ENCODE data around the gene FAM110D.

The FAM110D gene

GRCh38 chr1:26158271-26158907 lies 490 bp upstream of the FAM110D start:
- H3K27me3 ChIP-seq (ENCODE audit: control insufficient read depth in 1 of 2, insufficient read depth in 2 of 2, low read length in 2 of 2): peaks cover 5 to 30% of the 10 kb centered on the region in 2 donors
- H3K27ac ChIP-seq (ENCODE audit: low read depth, low read length): no peak overlapping the region
- H3K9ac ChIP-seq (ENCODE audit: low read length): no peak overlapping the region

DNA sequence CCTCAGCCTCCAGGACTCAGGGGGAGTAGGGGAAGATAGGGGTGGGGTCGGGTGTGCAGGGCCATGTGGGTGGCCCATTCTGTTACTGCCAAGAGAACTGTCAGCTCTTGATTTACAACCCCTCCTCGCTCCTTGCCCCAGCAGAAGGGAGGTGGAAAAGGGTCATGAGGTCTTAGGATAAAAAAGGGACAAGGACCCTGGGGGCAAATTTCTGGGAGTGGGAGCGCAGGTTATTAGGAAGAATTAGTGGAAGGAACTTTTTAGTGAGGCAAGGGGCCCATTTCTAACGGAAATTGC lies 812 bp downstream of the FAM110D start:
- H3K27me3 ChIP-seq (ENCODE audit: control insufficient read depth in 1 of 2, insufficient read depth in 2 of 2, low read length in 2 of 2): peaks cover 5 to 30% of the 10 kb centered on the region in 2 donors
- no peak overlapping the region for H3K9ac ChIP-seq (ENCODE audit: low read length)
- peaks cover 10% of the 10 kb centered on the region for H3K4me1 ChIP-seq (ENCODE audit: insufficient read depth, low read length)
- no peaks in the 10 kb centered on the region for H3K9me3 ChIP-seq (ENCODE audit: low read length)
- H3K4me3 ChIP-seq (ENCODE audit: low read depth in 1 of 2, low read length in 2 of 2): no peak overlapping the region
- H3K36me3 ChIP-seq (ENCODE audit: insufficient read depth, low read length): no peaks in the 10 kb centered on the region
- H3K27ac ChIP-seq (ENCODE audit: low read depth, low read length): no peak overlapping the region

More at GRCh38 chr1:26158271-26158907, 490 bp upstream of the FAM110D start:
- Histone ChIP-seq H3K4me1 (ENCODE audit: insufficient read depth, low read length) (peaks cover 10% of the 10 kb centered on the region), H3K9me3 (ENCODE audit: low read length) (no peaks in the 10 kb centered on the region), H3K4me3 (ENCODE audit: low read depth in 1 of 2, low read length in 2 of 2) (no peak overlapping the region), H3K36me3 (ENCODE audit: insufficient read depth, low read length) (no peaks in the 10 kb centered on the region)

DNA sequence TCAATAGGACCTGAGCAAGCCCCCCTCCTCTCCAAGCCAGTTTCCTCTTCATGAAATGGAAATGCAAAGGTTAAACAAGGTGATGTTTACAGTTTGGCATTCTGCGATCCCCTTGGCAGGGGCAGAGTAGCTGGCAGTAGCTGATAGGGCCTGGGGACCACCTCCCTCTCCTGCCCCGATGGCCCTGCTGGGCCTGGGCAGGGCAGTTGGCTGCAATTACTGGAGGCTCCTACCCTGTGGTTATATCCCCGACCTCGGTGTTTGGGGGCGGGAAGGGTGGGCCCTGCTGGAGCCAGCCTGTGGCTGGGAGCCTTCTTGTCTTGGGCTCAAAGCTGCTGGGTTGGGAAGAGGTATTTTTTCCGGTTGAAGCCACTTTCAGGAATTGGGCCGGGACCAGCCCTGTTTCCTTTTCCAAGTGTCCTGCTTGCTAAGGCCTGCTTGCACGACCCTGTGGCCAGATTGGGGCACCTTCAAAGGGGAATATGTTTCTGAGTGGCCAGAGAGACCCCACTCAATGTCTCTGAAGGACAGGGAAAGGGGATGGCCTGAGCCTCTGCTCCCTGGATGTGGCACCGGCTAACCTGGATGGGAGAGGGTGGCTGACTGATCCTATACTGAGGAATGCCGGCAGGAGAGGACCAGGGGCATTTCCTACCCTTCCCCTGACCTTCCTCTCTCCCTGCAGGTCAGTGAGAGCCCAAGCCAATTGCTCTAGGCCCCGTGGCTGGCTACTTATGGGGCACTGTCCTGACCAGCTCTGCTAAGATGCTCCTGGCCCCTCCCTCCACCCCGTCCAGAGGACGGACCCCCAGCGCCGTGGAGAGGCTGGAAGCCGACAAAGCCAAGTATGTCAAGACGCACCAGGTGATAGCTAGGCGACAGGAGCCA lies 1.9 kb downstream of the FAM110D start:
- Histone ChIP-seq H3K27me3 (ENCODE audit: control insufficient read depth in 1 of 2, insufficient read depth in 2 of 2, low read length in 2 of 2) (peaks cover 5 to 30% of the 10 kb centered on the region in 2 donors), H3K4me3 (ENCODE audit: low read depth in 1 of 2, low read length in 2 of 2) (peak overlapping the region; percentile 55), H3K36me3 (ENCODE audit: insufficient read depth, low read length) (no peaks in the 10 kb centered on the region), H3K27ac (ENCODE audit: low read depth, low read length) (no peak overlapping the region), H3K4me1 (ENCODE audit: insufficient read depth, low read length) (peaks cover 10% of the 10 kb centered on the region), H3K9ac (ENCODE audit: low read length) (no peak overlapping the region), H3K9me3 (ENCODE audit: low read length) (no peaks in the 10 kb centered on the region)

GRCh38 chr1:26161415-26162219 lies 2.7 kb downstream of the FAM110D start:
- Histone ChIP-seq H3K4me3 (ENCODE audit: low read depth in 1 of 2, low read length in 2 of 2) (peak overlapping the region; percentile 55 to 56), H3K9ac (ENCODE audit: low read length) (no peak overlapping the region)

GRCh38 chr1:26162220-26162709 lies 3.4 kb downstream of the FAM110D start:
- Histone ChIP-seq H3K9me3 (ENCODE audit: low read length) (no peaks in the 10 kb centered on the region), H3K27ac (ENCODE audit: low read depth, low read length) (no peak overlapping the region), H3K4me1 (ENCODE audit: insufficient read depth, low read length) (peaks cover 10% of the 10 kb centered on the region), H3K36me3 (ENCODE audit: insufficient read depth, low read length) (no peaks in the 10 kb centered on the region), H3K4me3 (ENCODE audit: low read depth in 1 of 2, low read length in 2 of 2) (peak overlapping the region; percentile 22 to 56), H3K9ac (ENCODE audit: low read length) (no peak overlapping the region), H3K27me3 (ENCODE audit: control insufficient read depth in 1 of 2, insufficient read depth in 2 of 2, low read length in 2 of 2) (peaks cover 0 to 21% of the 10 kb centered on the region in 2 donors)

More at GRCh38 chr1:26161415-26162219, 2.7 kb downstream of the FAM110D start:
- Histone ChIP-seq H3K27me3 (ENCODE audit: control insufficient read depth in 1 of 2, insufficient read depth in 2 of 2, low read length in 2 of 2) (peaks cover 2 to 24% of the 10 kb centered on the region in 2 donors), H3K36me3 (ENCODE audit: insufficient read depth, low read length) (no peaks in the 10 kb centered on the region), H3K9me3 (ENCODE audit: low read length) (no peaks in the 10 kb centered on the region), H3K4me1 (ENCODE audit: insufficient read depth, low read length) (peaks cover 10% of the 10 kb centered on the region), H3K27ac (ENCODE audit: low read depth, low read length) (no peak overlapping the region)

GRCh38 chr1:26163684-26164035 lies 4.8 kb downstream of the FAM110D start:
- Histone ChIP-seq H3K36me3 (ENCODE audit: insufficient read depth, low read length) (no peaks in the 10 kb centered on the region), H3K27ac (ENCODE audit: low read depth, low read length) (no peak overlapping the region), H3K9me3 (ENCODE audit: low read length) (no peaks in the 10 kb centered on the region), H3K4me3 (ENCODE audit: low read depth in 1 of 2, low read length in 2 of 2) (peak overlapping the region; percentile 47 to 49), H3K27me3 (ENCODE audit: control insufficient read depth in 1 of 2, insufficient read depth in 2 of 2, low read length in 2 of 2) (peaks cover 0 to 15% of the 10 kb centered on the region in 2 donors), H3K9ac (ENCODE audit: low read length) (no peak overlapping the region), H3K4me1 (ENCODE audit: insufficient read depth, low read length) (peaks cover 10% of the 10 kb centered on the region)

GRCh38 chr1:26164036-26164860 lies 5.4 kb downstream of the FAM110D start:
- no peaks in the 10 kb centered on the region for H3K36me3 ChIP-seq (ENCODE audit: insufficient read depth, low read length)
- no peak overlapping the region for H3K9ac ChIP-seq (ENCODE audit: low read length)
- peak overlapping the region; percentile 47 to 49 for H3K4me3 ChIP-seq (ENCODE audit: low read depth in 1 of 2, low read length in 2 of 2)
- peaks cover 0 to 9% of the 10 kb centered on the region in 2 donors for H3K27me3 ChIP-seq (ENCODE audit: control insufficient read depth in 1 of 2, insufficient read depth in 2 of 2, low read length in 2 of 2)
- no peaks in the 10 kb centered on the region for H3K9me3 ChIP-seq (ENCODE audit: low read length)
- peaks cover 10% of the 10 kb centered on the region for H3K4me1 ChIP-seq (ENCODE audit: insufficient read depth, low read length)
- H3K27ac ChIP-seq (ENCODE audit: low read depth, low read length): no peak overlapping the region

- Histone ChIP-seq H3K4me1 (ENCODE audit: insufficient read depth, low read length) (peaks cover 11% of the 10 kb centered on the region), H3K4me3 (ENCODE audit: low read depth in 1 of 2, low read length in 2 of 2) (no peak overlapping the region), H3K9ac (ENCODE audit: low read length) (no peak overlapping the region), H3K9me3 (ENCODE audit: low read length) (no peaks in the 10 kb centered on the region), H3K27me3 (ENCODE audit: control insufficient read depth in 1 of 2, insufficient read depth in 2 of 2, low read length in 2 of 2) (peaks cover 0 to 8% of the 10 kb centered on the region in 2 donors), H3K36me3 (ENCODE audit: insufficient read depth, low read length) (no peaks in the 10 kb centered on the region), H3K27ac (ENCODE audit: low read depth, low read length) (no peak overlapping the region)
These were observed 6.3 kb downstream of the FAM110D start for GRCh38 chr1:26164861-26165842.

- peaks cover 12% of the 10 kb centered on the region for H3K4me1 ChIP-seq (ENCODE audit: insufficient read depth, low read length)
- H3K9ac ChIP-seq (ENCODE audit: low read length): no peak overlapping the region
- no peaks in the 10 kb centered on the region for H3K27me3 ChIP-seq (ENCODE audit: control insufficient read depth in 1 of 2, insufficient read depth in 2 of 2, low read length in 2 of 2)
These were observed 7.9 kb downstream of the FAM110D start for GRCh38 chr1:26166719-26167281.

More at GRCh38 chr1:26166719-26167281, 7.9 kb downstream of the FAM110D start:
- H3K36me3 ChIP-seq (ENCODE audit: insufficient read depth, low read length): no peaks in the 10 kb centered on the region
- H3K4me3 ChIP-seq (ENCODE audit: low read depth in 1 of 2, low read length in 2 of 2): no peak overlapping the region
- H3K27ac ChIP-seq (ENCODE audit: low read depth, low read length): no peak overlapping the region
- H3K9me3 ChIP-seq (ENCODE audit: low read length): no peaks in the 10 kb centered on the region

All from muscle layer of colon (tissue), 2 donors.